Tibial nerve (tissue), 4 donors: Measurements from ENCODE around the gene COBL.

Experiments used
- EP300 ChIP-seq, 2 donors: sonication (generic); formaldehyde crosslinking; IDR thresholded peaks; one replicate each; pipeline ENCODE4 v1.6.1; 2017; ENCODE audit warnings: antibody characterized with exemption in 2 of 2, mild to moderate bottlenecking in 1 of 2
- TF ChIP-seq, protein P1 (sequence below), 5 experiments: fragments of 200-600 bp in 3 of 5; fragments of 450-650 bp in 2 of 5; sonication (generic) in 3 of 5; IDR thresholded peaks; one replicate each; pipeline ENCODE4 v1.5.1; 2016 to 2019; ENCODE audit warnings: antibody characterized with exemption in 5 of 5, mild to moderate bottlenecking in 3 of 5, moderate library complexity in 2 of 5

DNA sequence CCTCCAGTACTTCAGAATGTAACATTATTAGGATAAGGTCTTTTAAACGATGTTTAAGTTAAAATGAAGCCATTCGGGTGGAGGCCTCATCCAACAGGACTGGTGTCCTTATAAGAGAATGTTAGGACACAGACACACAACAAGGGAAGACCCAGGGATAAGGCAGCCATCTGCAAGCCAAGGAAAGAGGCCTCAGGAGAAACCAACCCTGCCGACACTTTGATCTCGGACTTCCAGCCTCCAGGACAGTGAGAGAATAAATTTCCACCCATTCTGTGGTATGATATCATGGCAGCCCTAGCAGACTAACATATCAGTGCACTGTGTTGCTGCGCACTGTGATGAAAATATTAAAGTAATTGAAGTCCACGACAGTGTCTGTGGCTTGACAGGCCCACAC is 250.8 kb downstream of the COBL start:
- TF ChIP-seq, protein P1, sequence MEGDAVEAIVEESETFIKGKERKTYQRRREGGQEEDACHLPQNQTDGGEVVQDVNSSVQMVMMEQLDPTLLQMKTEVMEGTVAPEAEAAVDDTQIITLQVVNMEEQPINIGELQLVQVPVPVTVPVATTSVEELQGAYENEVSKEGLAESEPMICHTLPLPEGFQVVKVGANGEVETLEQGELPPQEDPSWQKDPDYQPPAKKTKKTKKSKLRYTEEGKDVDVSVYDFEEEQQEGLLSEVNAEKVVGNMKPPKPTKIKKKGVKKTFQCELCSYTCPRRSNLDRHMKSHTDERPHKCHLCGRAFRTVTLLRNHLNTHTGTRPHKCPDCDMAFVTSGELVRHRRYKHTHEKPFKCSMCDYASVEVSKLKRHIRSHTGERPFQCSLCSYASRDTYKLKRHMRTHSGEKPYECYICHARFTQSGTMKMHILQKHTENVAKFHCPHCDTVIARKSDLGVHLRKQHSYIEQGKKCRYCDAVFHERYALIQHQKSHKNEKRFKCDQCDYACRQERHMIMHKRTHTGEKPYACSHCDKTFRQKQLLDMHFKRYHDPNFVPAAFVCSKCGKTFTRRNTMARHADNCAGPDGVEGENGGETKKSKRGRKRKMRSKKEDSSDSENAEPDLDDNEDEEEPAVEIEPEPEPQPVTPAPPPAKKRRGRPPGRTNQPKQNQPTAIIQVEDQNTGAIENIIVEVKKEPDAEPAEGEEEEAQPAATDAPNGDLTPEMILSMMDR (IDR thresholded peaks at IDR 0.05) = no peak
- no peak for TF ChIP-seq EP300 (IDR thresholded peaks at IDR 0.05)
